ENCODE data around the gene KCTD5.

GRCh38 chr16:2689968-2690801 is 7.9 kb downstream of the KCTD5 start:
- TF ChIP-seq POLR2A (IDR thresholded peaks at IDR 0.05; ENCODE audit: low read depth, low read length): no peak
- TF ChIP-seq POLR2AphosphoS5 (IDR thresholded peaks at IDR 0.05; ENCODE audit: low read depth, low read length): no peak
- no peak for TF ChIP-seq POU2F2 (IDR thresholded peaks at IDR 0.05; ENCODE audit: low read depth, low read length)
- TF ChIP-seq SPI1 (IDR thresholded peaks at IDR 0.05; ENCODE audit: low read depth, low read length): no peak
- TF ChIP-seq TAF1 (IDR thresholded peaks at IDR 0.05; ENCODE audit: low read depth, low read length): no peak
